ENCODE data around the gene CDCA7L. TPM values are rescaled to one million over a fixed set of nuclear protein-coding genes. Genes with fewer than 3 reads are reported as not detected.
A peak's percentile ranks its signal among the peaks of the same experiment; 100 is the strongest.

Gene CDCA7L
- total and polyA plus RNA-seq, 2 of the 13 experiments (the other 11 are each of a cell fraction or from before 2014, with no cell fraction given), result 2.7 to 4.2 TPM

DNA sequence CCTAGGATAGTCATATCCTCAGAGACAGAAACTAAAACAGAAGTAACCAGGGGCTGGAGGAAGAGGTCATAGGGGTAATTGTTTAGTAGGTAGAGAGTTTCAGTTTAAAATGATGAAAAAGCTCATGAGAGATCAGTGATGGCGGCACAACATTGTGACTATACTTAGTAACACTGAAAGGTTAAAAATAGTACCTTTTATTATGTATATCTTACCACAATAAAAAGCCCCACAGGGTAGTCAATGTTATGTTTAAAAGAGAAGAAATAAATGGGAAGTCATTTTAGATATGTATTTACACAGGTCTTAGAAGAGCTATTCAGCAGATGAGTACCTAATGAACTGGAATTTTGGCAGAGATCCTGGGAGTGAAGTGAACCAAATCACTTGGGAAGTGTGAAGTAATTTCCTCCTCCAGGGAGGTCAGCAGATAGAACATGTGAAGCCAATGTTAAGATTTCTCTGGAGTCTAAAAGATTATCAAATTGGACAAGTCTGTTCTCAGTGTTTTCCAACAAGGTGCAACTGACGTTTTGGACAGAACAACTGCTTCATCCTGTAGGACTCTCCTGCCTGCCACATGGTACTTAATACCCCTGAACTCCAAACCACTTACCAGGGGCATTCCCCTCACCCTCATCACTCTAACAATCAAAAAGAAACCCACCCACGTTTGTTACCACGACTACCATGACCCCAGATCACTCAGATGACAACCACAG is 6.4 kb downstream of the CDCA7L start (continued):
- TF ChIP-seq, protein P1, sequence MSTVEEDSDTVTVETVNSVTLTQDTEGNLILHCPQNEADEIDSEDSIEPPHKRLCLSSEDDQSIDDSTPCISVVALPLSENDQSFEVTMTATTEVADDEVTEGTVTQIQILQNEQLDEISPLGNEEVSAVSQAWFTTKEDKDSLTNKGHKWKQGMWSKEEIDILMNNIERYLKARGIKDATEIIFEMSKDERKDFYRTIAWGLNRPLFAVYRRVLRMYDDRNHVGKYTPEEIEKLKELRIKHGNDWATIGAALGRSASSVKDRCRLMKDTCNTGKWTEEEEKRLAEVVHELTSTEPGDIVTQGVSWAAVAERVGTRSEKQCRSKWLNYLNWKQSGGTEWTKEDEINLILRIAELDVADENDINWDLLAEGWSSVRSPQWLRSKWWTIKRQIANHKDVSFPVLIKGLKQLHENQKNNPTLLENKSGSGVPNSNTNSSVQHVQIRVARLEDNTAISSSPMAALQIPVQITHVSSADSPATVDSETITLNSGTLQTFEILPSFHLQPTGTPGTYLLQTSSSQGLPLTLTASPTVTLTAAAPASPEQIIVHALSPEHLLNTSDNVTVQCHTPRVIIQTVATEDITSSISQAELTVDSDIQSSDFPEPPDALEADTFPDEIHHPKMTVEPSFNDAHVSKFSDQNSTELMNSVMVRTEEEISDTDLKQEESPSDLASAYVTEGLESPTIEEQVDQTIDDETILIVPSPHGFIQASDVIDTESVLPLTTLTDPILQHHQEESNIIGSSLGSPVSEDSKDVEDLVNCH (CRISPR knock-in tag; IDR thresholded peaks at IDR 0.05), result no peak

DNA sequence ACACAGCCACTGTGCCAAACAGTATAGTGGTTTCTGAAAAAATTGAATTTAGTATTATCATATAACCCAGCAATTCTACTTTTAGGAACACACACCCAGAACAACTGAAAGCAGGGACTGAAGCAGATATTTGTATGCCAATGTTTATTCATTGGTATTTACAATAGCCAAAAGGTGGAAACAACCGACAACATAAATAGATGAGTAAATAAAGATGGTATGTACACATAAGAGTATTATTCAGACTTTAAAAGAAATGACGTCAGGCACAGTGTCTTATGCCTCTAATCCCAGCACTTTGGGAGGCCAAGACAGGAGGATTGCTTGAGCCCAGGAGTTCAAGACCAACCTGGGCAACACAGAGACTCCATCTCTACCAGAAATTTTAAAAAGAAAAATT is 7.2 kb downstream of the CDCA7L start:
- FAIRE-seq, result no peak
- Histone ChIP-seq H4K20me1 (ENCODE audit: insufficient read depth, low read length) (no peaks in the 10 kb centered on the region), H3K9me3 (ENCODE audit: low read length) (no peaks in the 10 kb centered on the region), H3K4me2 (ENCODE audit: low read depth, low read length) (no peak overlapping the region), H3K9ac (ENCODE audit: insufficient read depth, low read depth, low read length) (no peak overlapping the region), H2AFZ (ENCODE audit: low read length) (no peak overlapping the region), H3K4me3 (replicated peaks in 1 of 3; ENCODE audit: insufficient read depth in 1 of 3, low read depth in 2 of 3, low read length in 3 of 3) (no peak overlapping the region), H3K4me1 (ENCODE audit: insufficient read depth, low read length) (no peaks in the 10 kb centered on the region), H3K27ac (ENCODE audit: extremely low read length, insufficient read depth, low read length) (no peak overlapping the region), H3K79me2 (ENCODE audit: insufficient read depth, low read length) (no peaks in the 10 kb centered on the region), H3K27me3 (ENCODE audit: control insufficient read depth in 1 of 2, insufficient read depth in 2 of 2, low read length in 2 of 2) (peaks cover 0 to 4% of the 10 kb centered on the region in 2 experiments; a peak in 1 of 5 replicates), H3K36me3 (replicated peaks in 1 of 2; ENCODE audit: control insufficient read depth in 1 of 2, insufficient read depth in 2 of 2, low read length in 2 of 2) (no peaks in the 10 kb centered on the region)
- in situ Hi-C loops (cut with HindIII; ENCODE audit: extremely low pct_ligation_motif_present, low pct_unique_long_range_greater_than_20kb) (no loop called here), intact Hi-C loops (cut with micrococcal nuclease; ENCODE audit: unreplicated experiment) (no loop called here)
- TF ChIP-seq ZSCAN29 (CRISPR knock-in tag; conservative IDR thresholded peaks at IDR 0.05) (no peak), NCOR1 (IDR thresholded peaks at IDR 0.05; ENCODE audit: borderline replicate concordance, low read length) (no peak), CREB1 (IDR thresholded peaks at IDR 0.05) (peak; percentile 29; the same call in 1 of the 2 replicates), CREB1 (CRISPR knock-in tag; IDR thresholded peaks at IDR 0.05) (no peak), ATF7 (IDR thresholded peaks at IDR 0.05) (peak; percentile 69; the same call in 1 of the 2 replicates), ATF7 (CRISPR knock-in tag; IDR thresholded peaks at IDR 0.05) (no peak), ZFP62 (CRISPR knock-in tag; IDR thresholded peaks at IDR 0.05) (no peak), BCLAF1 (IDR thresholded peaks at IDR 0.05) (no peak), NR3C1 (CRISPR knock-in tag; IDR thresholded peaks at IDR 0.05) (no peak), ZNF724P (CRISPR knock-in tag; IDR thresholded peaks at IDR 0.05; ENCODE audit: borderline replicate concordance) (no peak)
- no peak for ATAC-seq
- WGBS (ENCODE audit: low lambda C conversion rate), result 26% methylated on average over 2 of the region's 2 CpGs
- ChIA-PET POLR2A (no interaction called here), CTCF (ENCODE audit: low intra/inter-chr PET ratio, low total read pairs) (no interaction called here)
- BruUV-seq (replicated peaks), result no TSS peak
- DNase-seq (ENCODE audit: low spot score), result no peak
